DMS53 (cell line): ENCODE results near the gene WNT2.
"Not testable (repeated sequence)": the region's sequence is repeated elsewhere in the genome, so short reads cannot be mapped to it uniquely, and the experiment has no call there.

ENCODE experiments used
- DNase-seq: peaks from one replicate; lab custom pipeline; 2025; lab: John Stamatoyannopoulos, UW

WNT2 gene

GRCh38 chr7:117308891-117309290 lies 14.0 kb downstream of the WNT2 start:
- no peak for DNase-seq

DNA sequence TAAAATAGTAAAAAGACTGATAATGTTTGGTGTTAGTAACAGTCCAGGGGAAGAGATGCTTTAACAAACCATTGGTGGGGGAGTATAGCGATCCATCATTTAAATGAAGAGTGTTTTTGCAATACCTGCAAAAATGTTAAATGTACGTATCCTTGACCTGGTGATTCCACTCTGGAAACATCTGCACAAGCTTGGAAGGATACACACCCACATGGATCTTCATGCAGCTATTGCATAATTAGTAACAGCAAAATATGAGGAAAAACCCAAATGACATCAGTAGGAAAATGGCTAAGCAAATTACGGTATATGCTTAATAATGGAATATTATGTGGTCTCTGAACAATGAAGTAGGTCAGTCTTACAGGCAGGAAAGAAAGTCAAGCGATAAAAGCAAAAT lies 20.5 kb downstream of the WNT2 start:
- no peak for DNase-seq

- not testable (repeated sequence) for DNase-seq
Measured at GRCh38 chr7:117300506-117300905, 22.4 kb downstream of the WNT2 start.

DNA sequence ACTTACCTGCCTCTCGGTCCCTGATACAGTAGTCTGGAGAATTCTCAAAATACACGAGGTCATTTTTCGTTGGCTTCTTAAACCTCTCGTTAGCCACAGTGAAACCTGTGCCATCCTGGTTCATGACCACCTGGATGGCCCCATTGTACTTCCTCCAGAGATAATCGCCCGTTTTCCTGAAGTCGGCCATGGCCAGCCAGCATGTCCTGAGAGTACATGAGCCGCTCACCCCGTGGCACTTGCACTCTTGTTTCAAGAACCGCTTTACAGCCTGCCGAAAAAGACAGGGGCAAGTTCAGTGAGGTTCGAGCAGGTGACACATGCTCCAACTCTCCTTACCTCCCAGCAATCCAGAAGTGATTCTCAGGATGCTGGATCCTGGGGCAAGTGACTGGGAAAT lies 25.3 kb downstream of the WNT2 start:
- DNase-seq: no peak

DNA sequence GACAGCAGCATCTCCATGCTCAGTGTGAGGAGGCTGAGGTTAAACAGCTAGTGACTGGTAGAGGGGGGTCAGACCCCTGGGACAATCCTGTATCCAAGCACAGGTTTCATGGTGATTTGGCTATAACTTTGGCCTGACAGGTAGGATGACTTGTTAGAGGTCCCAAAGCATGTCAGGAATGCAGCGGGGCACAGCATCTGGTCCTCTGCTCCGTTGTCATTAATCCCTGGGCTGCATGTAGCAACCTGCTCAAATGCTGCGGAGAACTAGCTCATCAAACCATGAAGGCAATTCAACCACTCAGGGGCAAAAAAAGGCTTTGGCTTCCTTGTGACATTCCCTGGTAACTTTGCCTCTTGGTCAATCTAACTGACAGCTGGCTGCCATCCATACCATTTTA lies 26.8 kb downstream of the WNT2 start:
- no peak for DNase-seq

- DNase-seq: no peak
Measured at GRCh38 chr7:117285826-117286225, 37.0 kb downstream of the WNT2 start.

DNA sequence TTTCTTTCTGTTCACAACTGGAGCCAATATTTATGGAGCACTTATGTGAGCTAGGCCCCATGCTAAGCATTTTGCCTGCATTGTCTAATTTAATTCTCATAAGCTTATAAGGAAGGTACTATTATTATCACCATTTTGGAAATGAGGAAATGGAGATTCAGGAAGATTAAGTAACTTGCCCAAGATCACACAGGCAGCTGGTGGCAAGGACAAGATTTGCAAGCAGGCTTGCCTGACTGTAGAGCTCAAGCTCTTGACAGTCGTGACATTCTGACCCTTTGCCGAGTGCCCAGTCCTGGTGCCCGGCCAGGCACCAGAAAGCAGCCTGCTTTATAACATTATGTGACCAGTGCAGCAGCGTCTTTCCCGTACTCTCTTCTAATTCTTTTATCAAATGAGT lies 38.2 kb downstream of the WNT2 start:
- DNase-seq: no peak

DNA sequence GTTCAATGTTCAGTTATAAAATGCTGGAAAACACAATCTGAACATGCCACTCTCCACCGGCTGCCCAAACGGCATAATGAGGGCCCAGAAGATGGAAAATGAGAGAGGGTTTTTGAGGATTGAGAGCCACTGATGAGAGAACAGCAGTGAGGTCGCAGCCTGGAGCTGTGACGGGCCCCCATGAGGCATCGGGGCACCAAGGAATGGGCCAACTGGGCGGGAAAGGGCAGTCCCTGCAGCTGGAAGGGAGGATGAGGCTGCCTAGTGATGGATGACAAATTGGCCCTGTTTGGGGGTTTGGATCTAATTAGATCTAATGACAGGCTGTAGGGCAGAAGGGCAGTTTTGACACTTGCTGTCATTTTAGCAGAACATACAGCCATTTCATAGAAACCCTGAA lies 39.1 kb downstream of the WNT2 start:
- no peak for DNase-seq

GRCh38 chr7:117283371-117283770 lies 39.5 kb downstream of the WNT2 start:
- DNase-seq: no peak

- DNase-seq: no peak
Measured at GRCh38 chr7:117282239-117282812, 40.5 kb downstream of the WNT2 start.

DNA sequence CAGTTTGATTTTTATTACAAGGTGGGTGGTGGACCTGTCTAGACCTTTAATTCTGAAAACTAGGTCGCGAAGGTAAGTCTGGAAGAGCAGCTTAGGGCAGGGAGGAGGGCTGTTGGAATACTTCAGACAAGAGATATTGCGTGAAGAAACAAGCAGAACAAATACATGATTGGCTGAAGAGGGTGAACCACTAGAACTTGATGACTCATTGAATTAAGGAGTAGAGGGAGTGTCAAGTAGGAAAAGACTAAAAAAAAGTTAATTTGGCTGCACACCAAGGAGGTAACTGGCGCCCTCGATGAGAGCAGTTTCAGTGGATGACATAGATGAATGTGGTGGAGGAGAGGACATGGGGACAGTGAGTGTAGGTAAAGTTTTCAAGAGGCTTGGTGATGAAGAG lies 41.3 kb downstream of the WNT2 start:
- peak; percentile 50 for DNase-seq

GRCh38 chr7:117279931-117280557 lies 42.8 kb downstream of the WNT2 start:
- no peak for DNase-seq

- DNase-seq: no peak
Measured at GRCh38 chr7:117279203-117279602, 43.7 kb downstream of the WNT2 start.

GRCh38 chr7:117278040-117278439 lies 44.8 kb downstream of the WNT2 start:
- DNase-seq: no peak

DNA sequence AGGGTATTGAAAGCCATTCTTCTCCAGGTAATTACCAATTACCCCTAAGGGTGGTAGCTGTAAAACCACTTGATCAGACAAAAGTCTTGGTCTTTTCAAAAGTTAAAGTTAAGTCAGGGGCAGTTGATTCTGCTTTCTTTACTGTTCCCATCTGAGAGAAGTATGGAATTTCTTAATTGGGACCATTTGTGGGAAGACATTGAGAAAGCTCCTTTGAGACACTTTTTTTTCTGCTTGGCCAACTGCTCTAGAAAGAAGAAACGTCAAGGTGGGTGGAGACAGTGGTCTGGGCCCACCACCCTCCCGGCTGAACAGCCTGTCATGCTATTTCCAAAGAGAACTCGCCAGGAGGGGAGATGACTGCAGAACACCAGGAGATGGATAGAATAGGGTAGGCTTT lies 45.3 kb downstream of the WNT2 start:
- no peak for DNase-seq

DNA sequence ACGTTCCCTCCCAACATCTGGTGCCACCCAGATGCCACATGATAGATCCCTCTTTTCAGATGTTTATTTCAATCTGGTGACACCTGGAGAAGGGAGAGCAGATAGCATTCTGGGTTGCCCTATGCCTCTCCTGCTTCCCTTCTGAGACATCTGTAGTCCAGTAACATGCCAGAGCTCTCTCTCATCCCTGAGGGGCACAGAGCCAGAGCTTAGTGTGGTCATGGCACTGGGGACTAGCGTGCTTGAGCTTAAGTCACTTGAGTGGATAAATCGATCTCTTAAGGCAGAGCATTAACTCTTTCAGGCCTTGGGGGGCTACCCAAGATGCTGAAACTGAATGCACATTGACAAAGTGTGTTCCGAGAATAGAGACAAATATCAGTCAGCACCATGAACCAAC lies 47.9 kb downstream of the WNT2 start:
- DNase-seq: no peak

DNA sequence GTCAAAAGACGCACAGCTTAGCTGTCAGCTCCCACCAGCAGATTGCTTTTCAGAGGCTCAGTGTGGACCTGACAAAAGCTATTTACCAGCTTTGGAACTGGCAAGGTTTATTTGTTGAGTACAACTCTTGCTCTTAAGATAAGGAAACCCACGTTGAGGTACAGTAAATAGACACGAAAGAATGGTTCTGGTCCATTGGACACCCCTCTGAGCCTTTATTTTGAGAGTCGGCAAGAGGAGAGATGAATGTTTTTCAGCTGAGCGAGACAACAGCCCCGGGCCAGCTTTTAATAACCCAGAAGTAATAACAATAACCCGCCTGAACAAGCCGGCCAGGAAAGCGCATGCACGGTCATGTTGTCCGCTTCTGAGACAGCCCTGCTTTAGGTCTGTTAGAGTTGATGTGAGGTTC lies 49.0 kb downstream of the WNT2 start:
- peak; percentile 42 for DNase-seq

- no peak for DNase-seq
Measured at GRCh38 chr7:117273325-117273724, 49.5 kb downstream of the WNT2 start.

DNA sequence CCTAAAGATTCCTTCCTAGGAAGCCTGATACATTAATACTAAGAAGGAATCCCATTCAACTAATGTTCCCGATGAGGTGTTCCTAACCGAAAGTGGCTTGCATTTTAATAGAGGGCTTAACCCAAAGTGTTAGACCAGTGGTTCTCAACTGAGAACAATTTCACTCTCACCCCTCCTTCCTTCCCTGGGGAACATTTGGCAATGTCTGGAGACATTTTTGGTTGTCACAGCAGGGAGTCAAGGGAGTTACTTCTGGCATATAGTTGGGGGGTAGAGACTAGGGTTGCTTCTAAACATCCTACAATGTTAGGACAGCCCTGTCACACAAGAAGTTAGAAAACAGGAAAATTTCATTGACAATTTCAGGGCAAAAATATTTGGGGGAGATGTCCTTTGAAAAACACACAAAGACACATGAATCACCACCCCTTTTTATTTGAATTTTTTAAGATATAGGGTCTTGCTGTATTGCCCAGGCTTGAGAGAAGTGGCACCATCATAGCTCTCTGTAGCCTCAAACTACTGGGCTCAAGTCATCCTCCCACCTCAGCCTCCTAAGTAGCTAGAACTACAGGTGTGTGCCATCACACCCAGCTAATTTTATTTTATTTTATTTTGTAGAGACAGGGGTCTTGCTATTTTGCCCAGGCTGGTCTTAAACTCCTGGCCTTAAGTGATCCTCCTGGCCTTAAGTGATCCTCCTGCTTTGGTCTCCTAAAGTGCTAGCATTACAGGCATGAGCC lies 50.7 kb downstream of the WNT2 start:
- DNase-seq: no peak

- no peak for DNase-seq
Measured at GRCh38 chr7:117271566-117271965, 51.3 kb downstream of the WNT2 start.

- no peak for DNase-seq
Measured at GRCh38 chr7:117270371-117270770, 52.5 kb downstream of the WNT2 start.

DNA sequence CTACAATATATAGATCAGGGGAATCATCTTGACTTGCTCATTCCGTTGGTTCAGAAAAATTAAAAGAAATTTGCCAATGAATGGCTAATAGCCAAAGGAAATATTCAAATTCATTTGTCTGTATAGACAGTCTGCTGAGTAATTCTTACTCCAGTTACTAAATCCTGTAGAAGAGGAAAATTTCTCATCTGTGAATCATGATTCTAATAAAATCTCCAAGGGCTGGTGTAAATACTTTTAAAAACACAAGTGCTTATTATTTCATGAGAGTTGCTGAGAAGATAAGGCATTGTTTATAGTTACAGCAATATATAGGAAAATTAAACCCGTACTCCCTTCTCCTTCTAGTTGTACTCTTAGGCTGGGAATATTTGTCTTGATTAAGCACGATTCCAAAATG lies 53.0 kb downstream of the WNT2 start:
- DNase-seq: no peak

DNA sequence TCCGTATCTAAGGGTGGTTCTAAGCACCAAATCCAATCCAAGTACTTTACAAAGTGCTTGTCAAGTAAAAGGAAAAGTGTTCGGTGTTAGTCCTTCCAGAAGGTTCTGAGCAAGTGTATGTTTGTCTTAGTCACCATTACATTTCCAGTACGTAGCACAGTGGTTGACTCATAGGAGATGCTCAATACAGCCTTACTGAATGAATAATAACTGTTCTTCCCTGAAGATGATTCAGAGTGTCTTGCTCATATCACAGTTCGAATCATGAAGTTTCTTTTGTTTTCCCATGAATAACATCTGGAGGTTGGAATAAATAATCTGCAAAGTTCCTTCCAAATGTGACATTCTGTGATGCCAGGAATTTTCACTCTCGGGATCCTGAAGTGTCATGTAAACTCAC lies 53.4 kb downstream of the WNT2 start:
- DNase-seq: peak; percentile 16

GRCh38 chr7:117264716-117265115 lies 58.1 kb downstream of the WNT2 start:
- DNase-seq: no peak
